Bronchial epithelial cell (primary cell): Measurements from ENCODE around the gene TRIM34. TPM values are rescaled to one million over a fixed set of nuclear protein-coding genes. Genes with fewer than 3 reads are reported as not detected.

Experiments
- DNase-seq: peaks from one replicate; pipeline ENCODE4 v3.0.0-alpha.2; 2010; ENCODE audit warnings: low read depth
- FAIRE-seq: peaks from 2 replicates; lab custom pipeline; 2011; peaks lifted over from hg19 to GRCh38; lab: Jason Lieb, UNC
- H3K27me3 ChIP-seq: 2 replicates; pipeline ENCODE4 v1.5.1; 2011; ENCODE audit warnings: low read length; ENCODE audit not compliant: control insufficient read depth, insufficient read depth
- H3K36me3 ChIP-seq: 2 replicates; pipeline ENCODE4 v1.5.1; 2011; ENCODE audit warnings: low read length; ENCODE audit not compliant: control insufficient read depth, insufficient read depth
- H3K4me3 ChIP-seq: 2 replicates; pipeline ENCODE4 v1.5.1; 2011; ENCODE audit warnings: mild to moderate bottlenecking, low read depth, low read length, control low read depth
- total RNA-seq: library from RNA; depleted of rRNA; stranded (reverse); fragments of >200 nt; gene quantifications from 2 replicates; pipeline ENCODE4 v1.2.1, GENCODE V29; 2014
- TF ChIP-seq, protein P1 (sequence below): IDR thresholded peaks from 2 replicates; pipeline ENCODE4 v1.5.1; 2011; ENCODE audit warnings: mild to moderate bottlenecking, moderate library complexity, low read length, control low read depth, inconsistent platforms; ENCODE audit not compliant: insufficient read depth, severe bottlenecking

TRIM34 gene
- total RNA-seq, 1 donor from 2014 or later, result 2.9 TPM

DNA sequence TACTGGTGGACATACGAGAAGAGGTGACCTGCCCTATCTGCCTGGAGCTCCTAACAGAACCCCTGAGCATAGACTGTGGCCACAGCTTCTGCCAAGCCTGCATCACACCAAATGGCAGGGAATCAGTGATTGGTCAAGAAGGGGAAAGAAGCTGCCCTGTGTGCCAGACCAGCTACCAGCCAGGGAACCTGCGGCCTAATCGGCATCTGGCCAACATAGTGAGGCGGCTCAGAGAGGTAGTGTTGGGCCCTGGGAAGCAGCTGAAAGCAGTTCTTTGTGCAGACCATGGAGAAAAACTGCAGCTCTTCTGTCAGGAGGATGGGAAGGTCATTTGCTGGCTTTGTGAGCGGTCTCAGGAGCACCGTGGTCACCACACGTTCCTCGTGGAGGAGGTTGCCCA lies 21.5 kb upstream of the TRIM34 start:
- Histone ChIP-seq H3K36me3 (peaks cover 4% of the 10 kb centered on the region), H3K4me3 (no peak overlapping the region), H3K27me3 (no peaks in the 10 kb centered on the region)
- FAIRE-seq (no peak), DNase-seq (no peak)
- TF ChIP-seq, protein P1, sequence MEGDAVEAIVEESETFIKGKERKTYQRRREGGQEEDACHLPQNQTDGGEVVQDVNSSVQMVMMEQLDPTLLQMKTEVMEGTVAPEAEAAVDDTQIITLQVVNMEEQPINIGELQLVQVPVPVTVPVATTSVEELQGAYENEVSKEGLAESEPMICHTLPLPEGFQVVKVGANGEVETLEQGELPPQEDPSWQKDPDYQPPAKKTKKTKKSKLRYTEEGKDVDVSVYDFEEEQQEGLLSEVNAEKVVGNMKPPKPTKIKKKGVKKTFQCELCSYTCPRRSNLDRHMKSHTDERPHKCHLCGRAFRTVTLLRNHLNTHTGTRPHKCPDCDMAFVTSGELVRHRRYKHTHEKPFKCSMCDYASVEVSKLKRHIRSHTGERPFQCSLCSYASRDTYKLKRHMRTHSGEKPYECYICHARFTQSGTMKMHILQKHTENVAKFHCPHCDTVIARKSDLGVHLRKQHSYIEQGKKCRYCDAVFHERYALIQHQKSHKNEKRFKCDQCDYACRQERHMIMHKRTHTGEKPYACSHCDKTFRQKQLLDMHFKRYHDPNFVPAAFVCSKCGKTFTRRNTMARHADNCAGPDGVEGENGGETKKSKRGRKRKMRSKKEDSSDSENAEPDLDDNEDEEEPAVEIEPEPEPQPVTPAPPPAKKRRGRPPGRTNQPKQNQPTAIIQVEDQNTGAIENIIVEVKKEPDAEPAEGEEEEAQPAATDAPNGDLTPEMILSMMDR, result no peak

DNA sequence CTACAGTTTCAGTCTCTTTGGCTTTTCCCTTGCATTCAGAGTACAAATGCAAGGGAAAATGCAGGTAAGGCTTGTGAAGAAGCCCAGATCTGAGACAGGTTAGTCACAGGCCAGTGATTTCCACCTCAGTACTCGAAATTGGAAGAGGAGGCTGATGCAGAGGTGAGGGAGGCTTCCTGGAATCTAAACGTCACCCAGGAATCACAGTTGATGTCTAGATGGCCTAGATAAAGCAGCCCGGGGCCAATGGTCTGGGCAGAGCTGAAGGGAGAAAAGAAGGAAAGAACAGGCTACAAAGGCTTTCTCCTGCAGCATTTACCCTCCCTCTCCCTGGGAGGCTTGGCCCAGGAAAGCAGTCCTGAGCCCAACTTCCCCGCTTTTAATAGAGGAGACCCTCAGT lies 19.9 kb upstream of the TRIM34 start:
- no peak for FAIRE-seq
- Histone ChIP-seq H3K4me3 (no peak overlapping the region), H3K27me3 (no peaks in the 10 kb centered on the region), H3K36me3 (peaks cover 4% of the 10 kb centered on the region)
- no peak for DNase-seq
- TF ChIP-seq, protein P1, result no peak

DNA sequence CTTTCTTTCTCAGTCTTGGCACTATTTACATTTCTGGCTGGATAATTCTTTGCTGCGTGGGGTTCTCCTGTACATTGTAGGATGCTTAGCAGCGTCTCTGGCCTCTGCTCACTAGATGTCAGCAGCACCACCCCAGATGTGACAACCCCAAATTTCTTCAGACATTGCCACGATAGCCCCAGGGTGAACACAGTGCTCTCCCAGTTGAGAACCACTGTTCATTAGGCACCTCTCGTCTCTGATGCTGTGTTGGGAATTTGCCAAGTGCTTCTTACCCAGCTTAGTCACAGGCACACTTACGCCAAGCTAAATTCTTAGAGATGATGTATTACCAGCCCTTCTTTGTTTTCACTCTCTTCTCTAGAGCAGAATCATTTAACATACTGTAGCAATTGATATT lies 19.0 kb upstream of the TRIM34 start:
- Histone ChIP-seq H3K27me3 (no peaks in the 10 kb centered on the region), H3K4me3 (no peak overlapping the region), H3K36me3 (peaks cover 4% of the 10 kb centered on the region)
- DNase-seq, result peak; percentile 85
- no peak for FAIRE-seq
- TF ChIP-seq, protein P1, result peak; percentile 16

DNA sequence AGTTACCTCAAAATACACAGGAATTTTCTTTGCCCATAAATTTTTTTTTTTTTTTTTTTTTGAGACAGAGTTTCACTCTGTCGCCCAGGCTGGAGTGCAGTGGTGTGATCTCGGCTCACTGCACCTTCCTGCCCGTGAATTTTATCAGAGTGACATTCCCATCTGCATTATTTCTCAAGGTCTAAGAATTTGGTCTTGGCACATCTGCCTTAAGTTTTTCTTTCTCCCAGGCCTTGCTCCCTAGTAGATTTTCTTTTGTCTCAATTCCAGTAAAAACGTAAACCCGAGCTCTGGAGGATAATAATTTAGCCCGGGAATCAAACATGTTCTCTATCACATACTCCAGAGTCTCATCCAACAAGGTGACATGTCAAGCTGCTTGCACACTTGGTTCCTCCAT lies 16.0 kb upstream of the TRIM34 start:
- Histone ChIP-seq H3K36me3 (peaks cover 4% of the 10 kb centered on the region), H3K4me3 (no peak overlapping the region), H3K27me3 (no peaks in the 10 kb centered on the region)
- DNase-seq (no peak), FAIRE-seq (no peak)
- TF ChIP-seq, protein P1, result no peak

DNA sequence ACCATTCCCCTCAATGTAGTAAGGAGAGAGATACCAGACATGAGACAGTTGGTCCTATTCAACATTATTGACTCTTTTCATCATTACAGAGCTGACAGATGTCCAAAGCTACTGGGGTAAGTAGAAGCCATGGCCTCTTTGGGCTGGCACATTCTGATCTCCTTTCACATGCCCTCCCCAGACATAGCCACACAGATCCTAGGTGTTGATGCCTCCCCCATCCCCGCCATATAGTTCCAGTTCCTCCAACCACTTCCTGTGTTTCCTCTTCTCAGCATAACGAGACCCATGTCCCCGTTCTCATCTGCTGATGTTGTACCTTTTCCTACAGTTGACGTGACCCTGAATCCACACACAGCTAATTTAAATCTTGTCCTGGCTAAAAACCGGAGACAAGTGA lies 14.4 kb upstream of the TRIM34 start:
- no peak for FAIRE-seq
- no peaks in the 10 kb centered on the region for H3K36me3 ChIP-seq
- H3K4me3 ChIP-seq, result no peak overlapping the region
- TF ChIP-seq, protein P1, result no peak
- H3K27me3 ChIP-seq, result no peaks in the 10 kb centered on the region
- DNase-seq, result no peak

DNA sequence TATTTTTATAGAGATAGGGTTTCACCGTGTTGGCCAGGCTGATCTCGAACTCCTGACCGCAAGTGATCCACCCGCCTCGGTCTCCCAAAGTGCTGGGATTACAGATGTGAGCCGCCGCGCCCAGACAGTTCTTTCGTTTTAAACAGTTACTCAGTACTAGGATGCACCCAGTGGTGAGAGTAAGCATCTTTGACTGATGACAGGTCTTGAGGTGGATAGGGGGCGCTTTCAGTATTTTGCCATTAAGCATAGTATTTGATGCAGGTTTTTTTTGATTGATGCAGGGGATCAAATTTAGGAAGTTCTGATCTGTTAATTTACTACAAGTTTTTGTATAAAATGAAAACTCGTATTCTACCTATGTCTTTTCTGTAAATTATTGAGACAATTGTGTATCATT lies 13.2 kb upstream of the TRIM34 start:
- no peak for DNase-seq
- no peaks in the 10 kb centered on the region for H3K27me3 ChIP-seq
- TF ChIP-seq, protein P1, result no peak
- no peaks in the 10 kb centered on the region for H3K36me3 ChIP-seq
- no peak for FAIRE-seq
- no peak overlapping the region for H3K4me3 ChIP-seq
